Measurements from ENCODE around the gene RBMS1.

RBMS1 gene

DNA sequence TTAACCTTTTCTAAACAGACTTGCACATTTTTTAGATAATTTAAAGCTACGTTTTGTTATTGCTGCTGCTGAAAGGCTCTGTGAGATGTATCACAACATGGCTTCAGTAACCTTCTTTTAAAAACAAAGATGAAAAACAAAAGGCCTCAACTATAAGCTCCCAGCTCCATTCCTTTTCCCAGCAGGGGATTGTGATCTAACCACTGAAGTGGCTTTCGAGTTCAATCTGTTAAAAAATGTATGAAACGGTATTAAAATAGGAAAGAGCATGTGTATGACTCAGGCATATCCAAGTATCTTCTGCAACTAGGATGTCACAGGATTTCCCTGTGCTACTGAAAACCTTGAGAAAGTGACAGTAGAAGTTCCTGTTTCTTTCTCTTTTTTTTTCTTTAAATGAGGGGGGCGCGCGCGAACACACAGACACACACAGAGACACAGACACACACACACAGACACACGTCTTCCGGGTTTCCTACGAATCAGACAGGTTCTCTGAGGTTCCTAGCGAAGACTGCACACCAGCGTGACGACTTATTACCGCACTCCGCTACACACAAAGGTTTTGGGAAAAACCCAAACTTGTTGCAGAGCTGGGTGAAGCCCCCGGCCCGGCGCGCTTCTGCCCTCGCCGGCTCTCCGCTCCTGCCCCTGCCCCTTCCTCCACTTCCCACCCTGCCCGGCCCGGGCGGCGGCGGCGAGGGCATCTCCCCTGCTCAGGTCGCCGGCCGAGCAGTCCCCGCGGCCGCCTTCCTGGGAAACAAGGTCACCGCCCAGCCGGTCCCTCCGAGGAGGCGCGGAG is 86.8 kb downstream of the RBMS1 start:
- DNase-seq, result no peak

DNA sequence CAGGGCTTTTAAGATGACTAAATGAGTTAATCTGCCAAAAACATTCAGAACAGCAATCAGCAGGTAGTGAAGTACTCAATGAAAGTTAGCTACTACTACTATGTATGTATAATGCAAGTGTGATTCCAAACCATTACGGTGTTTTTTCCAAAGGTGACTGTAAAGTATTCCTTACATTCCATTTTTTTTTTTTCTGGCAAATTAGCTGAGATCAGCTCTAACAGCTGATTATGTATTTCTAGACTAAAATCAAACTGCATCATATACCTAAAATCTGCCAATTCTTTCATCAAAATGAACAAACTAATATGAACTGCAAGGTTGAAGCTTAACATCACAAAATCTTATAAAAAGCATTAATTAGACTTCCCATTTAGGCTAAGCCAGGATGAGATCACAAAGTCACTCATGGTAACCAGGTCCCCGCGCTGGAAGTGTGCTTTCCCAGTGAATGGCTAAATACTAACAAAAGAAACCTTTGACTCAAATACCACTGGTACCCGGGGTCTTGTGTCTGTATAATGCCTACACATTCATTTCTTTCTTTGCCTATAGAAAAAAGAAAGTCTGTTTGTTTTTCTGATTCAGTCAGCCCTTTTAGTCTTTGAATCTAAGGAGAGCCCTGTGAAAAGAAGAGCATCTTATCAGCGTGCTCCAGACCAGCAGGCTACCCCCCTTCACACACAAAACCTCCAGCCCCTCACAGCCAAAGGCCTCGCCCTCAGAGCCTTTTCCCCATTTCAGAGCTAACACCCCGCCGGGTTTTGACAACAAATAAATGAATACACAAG is 88.3 kb downstream of the RBMS1 start:
- DNase-seq, result no peak

DNA sequence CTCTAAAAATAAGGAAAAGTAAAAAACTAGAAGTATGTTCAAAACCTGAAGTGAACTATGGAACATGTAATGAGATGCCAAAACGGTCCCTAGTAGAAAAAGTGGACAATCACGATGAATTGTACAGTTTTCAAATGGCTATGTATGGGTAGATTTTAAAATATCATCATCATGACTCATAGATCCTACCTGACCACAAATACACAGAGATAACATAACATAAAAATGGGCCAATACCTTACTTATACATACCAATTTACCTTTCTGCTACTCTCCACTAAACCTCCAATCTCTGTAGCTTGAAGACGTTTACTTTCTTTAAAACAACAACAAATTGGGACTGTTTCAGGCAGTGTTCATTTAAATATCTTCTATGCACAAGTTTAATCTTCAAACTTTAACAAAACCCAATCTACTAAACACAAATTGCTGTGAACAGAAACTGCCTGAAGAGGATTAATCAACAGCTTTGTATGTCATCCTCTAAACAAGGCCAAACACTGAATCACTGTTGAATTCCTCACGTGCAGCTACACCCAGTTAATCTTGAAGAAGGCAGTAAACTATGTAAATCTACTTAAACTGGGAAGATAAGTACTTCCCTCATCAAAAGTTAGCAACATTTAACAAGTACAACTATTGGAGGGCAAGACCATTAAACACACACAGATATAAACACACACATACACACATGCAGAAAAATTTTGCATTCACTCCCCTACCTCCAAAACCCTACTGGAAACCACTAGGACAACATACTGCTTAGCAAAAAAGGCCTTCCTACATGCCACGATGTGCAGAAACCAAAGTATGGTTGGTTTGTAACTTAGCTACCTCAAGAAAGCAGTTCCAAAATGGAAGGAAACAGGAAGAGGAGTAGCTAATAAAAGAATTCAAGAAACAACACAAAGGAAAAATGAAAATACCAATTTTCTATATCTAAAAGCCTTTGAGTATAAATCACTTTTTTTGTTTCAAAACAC is 90.3 kb downstream of the RBMS1 start:
- no peak for DNase-seq

- DNase-seq, result no peak
Observed at GRCh38 chr2:160402501-160402900, 91.1 kb downstream of the RBMS1 start.

DNA sequence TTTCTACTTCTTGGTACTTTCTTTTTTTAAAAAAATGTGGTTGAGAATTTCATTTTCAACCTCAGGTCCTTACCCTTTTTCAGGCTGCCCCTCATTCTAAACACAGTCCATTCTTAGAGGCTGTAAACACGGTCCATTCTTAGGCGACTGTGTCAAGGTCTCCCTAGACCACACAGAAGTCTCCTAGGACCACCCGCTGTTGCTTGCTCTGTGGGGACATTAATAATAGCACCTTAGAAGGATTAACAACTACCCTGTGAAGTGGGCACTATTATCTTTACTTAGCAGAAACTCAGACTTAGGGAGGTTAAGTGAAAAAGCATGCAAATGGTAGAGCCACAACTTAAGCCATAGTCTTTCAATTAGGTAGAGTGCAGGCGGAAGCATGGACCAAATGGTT is 91.7 kb downstream of the RBMS1 start:
- DNase-seq, result no peak

DNA sequence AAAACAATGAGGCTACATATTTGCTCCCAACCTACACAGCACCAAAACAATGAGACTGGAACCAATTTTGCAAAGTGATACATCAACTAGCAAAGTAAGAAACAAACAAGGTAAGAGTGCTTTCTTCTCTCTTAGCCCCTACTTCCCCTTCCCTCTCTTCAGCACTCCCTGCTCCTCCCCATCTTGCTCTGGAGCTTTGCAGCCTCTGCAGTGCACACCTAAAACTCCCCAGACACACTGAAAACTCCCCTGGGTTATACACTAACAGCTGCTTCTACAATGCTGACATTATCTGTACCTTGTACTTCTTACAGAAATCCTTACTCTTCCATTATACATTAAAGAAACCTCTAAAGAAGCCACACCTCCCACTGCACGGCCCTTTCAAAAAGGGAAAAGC is 93.7 kb downstream of the RBMS1 start:
- no peak for DNase-seq

- no peak for DNase-seq
Observed at GRCh38 chr2:160397530-160397865, 96.1 kb downstream of the RBMS1 start.

DNA sequence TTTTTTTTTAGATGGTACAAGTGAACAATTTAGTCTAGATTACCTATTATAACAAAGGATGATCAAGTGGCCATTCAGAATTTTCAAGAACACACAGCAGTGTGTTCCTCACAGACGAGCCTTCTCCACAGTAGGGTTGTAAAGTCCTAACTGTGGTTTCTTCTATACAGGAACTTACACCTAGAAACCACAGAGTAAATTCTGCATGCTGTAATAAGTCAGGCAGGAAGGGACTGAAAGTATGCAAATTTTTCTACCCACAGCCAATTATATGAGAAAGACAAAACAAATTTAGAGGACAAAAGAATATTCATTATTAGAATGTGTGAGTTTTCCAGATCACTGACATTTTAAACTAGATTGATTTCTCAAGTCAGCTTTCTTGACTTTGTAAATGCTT is 99.5 kb downstream of the RBMS1 start:
- no peak for DNase-seq

- DNase-seq, result no peak
Observed at GRCh38 chr2:160392201-160392600, 101.4 kb downstream of the RBMS1 start.

- no peak for DNase-seq
Observed at GRCh38 chr2:160390544-160391455, 102.8 kb downstream of the RBMS1 start.

DNA sequence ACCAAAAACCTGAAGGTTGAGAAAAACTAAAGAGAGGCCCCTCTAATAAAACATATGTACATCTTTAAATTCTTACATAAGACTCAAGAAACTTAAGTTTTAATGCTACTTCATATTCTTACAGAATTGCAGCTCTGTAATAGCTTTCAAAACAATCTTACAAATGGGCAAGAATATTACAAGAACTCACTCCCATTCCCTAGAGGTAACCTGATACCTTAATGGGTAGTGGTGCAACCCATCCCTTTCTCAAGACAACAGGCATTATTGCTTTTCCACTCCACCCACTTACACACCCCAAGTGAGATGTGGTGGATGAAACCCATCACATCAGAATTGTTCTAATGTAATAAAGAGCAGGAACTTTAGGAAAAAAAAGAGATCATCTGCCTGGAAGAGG is 103.7 kb downstream of the RBMS1 start:
- DNase-seq, result no peak

GRCh38 chr2:160388464-160389263 is 104.9 kb downstream of the RBMS1 start:
- no peak for DNase-seq

- no peak for DNase-seq
Observed at GRCh38 chr2:160387558-160388262, 105.9 kb downstream of the RBMS1 start.

DNA sequence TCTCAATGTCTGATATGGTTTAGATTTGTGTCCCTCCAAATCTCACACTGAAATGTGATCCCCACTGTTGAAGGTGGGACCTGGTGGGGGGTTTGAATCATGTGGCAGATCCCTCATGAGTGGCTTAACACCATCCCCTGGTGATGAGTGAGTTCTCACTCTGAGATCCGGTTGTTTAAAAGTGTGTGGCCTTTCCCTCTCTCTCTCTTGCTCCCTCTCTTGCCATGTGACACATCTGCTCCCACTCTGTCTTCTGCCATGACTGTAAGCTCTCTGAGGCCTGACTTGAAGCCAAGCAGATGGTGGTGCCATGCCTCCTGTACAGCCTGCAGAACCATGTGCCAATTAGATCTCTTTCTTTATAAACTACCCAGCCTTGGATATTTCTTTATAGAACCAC is 108.8 kb downstream of the RBMS1 start:
- DNase-seq, result no peak

DNA sequence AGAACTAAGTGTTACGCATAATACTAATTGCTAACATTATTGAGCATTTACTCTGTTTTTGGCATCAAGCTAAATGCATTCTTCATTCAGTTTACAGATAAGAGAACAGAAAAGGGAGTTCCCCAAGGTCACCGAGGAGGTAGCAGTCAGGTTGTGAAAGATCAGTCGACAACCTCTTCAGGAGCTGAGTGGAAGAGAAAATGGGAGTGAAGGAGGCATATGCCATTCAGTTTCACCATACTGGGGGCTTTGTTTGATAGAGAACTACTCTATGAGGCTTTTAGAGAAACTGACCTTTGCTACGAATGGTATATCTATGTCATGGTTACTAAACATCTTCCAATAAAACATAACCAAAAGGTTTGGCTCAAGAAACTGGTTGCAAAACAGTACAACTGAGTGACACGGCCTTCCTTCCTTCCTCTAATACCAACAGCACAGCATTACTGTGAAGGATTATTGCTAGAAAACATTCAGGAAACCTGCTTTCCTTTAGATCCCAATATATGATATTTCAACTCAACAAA is 112.1 kb downstream of the RBMS1 start:
- DNase-seq, result no peak

DNA sequence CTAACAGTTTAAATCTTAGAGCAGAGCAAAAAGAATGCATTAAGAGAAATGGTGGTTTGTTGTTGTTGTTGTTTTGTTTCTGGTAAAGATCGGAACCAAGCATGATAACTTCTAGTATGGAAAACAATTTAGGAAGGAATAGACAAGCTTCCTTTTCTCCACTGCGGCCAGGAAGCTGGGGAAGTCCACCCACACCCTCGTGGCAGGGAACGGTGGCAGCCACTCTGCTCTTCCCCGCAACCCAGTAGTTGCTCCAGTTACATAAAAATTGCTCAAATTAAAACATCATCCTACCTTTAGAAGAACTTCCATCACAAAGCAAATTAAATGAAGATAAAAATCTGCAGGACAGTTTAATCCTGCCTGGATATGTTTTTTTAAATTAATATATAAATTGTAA is 113.0 kb downstream of the RBMS1 start:
- DNase-seq, result no peak

- no peak for DNase-seq
Observed at GRCh38 chr2:160380000-160380570, 113.5 kb downstream of the RBMS1 start.

- DNase-seq, result no peak
Observed at GRCh38 chr2:160379399-160379798, 114.2 kb downstream of the RBMS1 start.

DNA sequence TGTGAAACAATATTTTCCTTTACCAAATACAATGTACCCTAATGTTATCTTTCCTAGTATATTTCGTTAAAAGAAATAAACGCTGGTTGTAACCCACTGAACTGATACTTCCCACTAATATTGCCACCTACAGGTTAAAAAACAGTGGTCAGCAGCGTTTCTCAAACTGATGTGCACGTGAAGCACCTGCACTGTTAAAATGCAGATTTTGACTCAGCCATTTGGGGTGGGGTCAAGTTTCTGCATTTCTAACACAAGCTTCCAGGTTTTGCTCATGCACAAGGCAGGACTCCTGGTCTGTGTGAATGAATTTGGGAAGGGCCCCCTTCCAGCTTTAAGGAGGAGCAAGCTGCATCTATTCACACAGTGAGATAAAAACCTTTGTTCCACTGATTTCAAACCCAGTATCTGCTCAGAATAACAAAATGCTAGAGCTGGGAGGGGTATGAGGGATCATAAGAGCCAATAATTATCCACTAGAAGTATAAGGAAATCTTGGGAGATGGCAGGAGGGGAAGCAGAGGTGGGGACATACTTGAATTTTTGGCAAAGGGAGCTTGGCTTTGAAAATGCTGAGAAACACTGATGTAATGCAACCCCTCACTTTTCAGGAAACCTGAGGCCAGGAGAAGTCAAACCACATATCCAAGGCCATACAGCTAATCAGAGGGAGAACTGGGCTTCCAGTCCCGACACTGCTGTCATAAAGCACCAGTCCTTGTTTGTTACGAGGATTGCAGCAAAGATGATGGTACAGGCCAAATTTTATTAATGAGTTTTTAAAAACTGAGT is 116.2 kb downstream of the RBMS1 start:
- DNase-seq, result no peak

All from NCI-H187 (cell line).